H1 (cell line): ENCODE results near the gene SLC16A5.
A peak's percentile ranks its signal among the peaks of the same experiment; 100 is the strongest.

Experiments used
- CTBP2 ChIP-seq: IDR thresholded peaks from 2 replicates; pipeline ENCODE4 v1.7.0; 2011; ENCODE audit warnings: borderline replicate concordance, mild to moderate bottlenecking, moderate library complexity, mixed read lengths, low read length; ENCODE audit not compliant: insufficient read depth, insufficient read length
- POLR2AphosphoS5 ChIP-seq: IDR thresholded peaks from 2 replicates; pipeline ENCODE4 v1.6.1; 2011; ENCODE audit warnings: low read depth, low read length
- RFX5 ChIP-seq: IDR thresholded peaks from 2 replicates; pipeline ENCODE4 v1.6.1; 2011; ENCODE audit warnings: low read depth, low read length, improper control_type of control experiment, borderline replicate concordance
- SIN3A ChIP-seq, 2 experiments: IDR thresholded peaks in 1 of 2; conservative IDR thresholded peaks in 1 of 2; 2 replicates each; pipeline ENCODE4 v1.6.1; 2011 to 2012; ENCODE audit warnings: low read length in 2 of 2, improper control_type of control experiment in 1 of 2, low read depth in 1 of 2, mild to moderate bottlenecking in 1 of 2
- TF ChIP-seq, protein P1 (sequence below): IDR thresholded peaks from 2 replicates; pipeline ENCODE4 v1.6.1; 2011; ENCODE audit warnings: low read length, improper control_type of control experiment
- TF ChIP-seq, protein P2 (sequence below), 3 experiments: IDR thresholded peaks; 1 replicate in 2 of 3; 2 replicates in 1 of 3; pipeline versions ENCODE4 v1.5.1 to v1.6.1; 2011; ENCODE audit warnings: low read length in 3 of 3, mild to moderate bottlenecking in 3 of 3, inconsistent platforms in 2 of 3, low read depth in 1 of 3, moderate library complexity in 1 of 3; ENCODE audit not compliant: insufficient read depth in 1 of 3; ENCODE audit errors: control extremely low read depth in 1 of 3
- TF ChIP-seq, protein P3 (sequence below): IDR thresholded peaks from 2 replicates; pipeline ENCODE4 v1.6.1; 2012; ENCODE audit warnings: inconsistent platforms

- TF ChIP-seq SIN3A (conservative IDR thresholded peaks at IDR 0.05 in 1 of 2, IDR thresholded peaks at IDR 0.05 in 1 of 2; ENCODE audit: low read depth in 1 of 2, low read length in 2 of 2): no peak; a peak in 2 of 4 replicates
- TF ChIP-seq, protein P1, sequence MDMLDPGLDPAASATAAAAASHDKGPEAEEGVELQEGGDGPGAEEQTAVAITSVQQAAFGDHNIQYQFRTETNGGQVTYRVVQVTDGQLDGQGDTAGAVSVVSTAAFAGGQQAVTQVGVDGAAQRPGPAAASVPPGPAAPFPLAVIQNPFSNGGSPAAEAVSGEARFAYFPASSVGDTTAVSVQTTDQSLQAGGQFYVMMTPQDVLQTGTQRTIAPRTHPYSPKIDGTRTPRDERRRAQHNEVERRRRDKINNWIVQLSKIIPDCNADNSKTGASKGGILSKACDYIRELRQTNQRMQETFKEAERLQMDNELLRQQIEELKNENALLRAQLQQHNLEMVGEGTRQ: no peak
- TF ChIP-seq RFX5: no peak
- TF ChIP-seq, protein P2, sequence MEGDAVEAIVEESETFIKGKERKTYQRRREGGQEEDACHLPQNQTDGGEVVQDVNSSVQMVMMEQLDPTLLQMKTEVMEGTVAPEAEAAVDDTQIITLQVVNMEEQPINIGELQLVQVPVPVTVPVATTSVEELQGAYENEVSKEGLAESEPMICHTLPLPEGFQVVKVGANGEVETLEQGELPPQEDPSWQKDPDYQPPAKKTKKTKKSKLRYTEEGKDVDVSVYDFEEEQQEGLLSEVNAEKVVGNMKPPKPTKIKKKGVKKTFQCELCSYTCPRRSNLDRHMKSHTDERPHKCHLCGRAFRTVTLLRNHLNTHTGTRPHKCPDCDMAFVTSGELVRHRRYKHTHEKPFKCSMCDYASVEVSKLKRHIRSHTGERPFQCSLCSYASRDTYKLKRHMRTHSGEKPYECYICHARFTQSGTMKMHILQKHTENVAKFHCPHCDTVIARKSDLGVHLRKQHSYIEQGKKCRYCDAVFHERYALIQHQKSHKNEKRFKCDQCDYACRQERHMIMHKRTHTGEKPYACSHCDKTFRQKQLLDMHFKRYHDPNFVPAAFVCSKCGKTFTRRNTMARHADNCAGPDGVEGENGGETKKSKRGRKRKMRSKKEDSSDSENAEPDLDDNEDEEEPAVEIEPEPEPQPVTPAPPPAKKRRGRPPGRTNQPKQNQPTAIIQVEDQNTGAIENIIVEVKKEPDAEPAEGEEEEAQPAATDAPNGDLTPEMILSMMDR (IDR thresholded peaks at IDR 0.05; ENCODE audit: control extremely low read depth in 1 of 3, insufficient read depth in 1 of 3, low read depth in 1 of 3, low read length in 3 of 3): no peak
- no peak for TF ChIP-seq CTBP2
- TF ChIP-seq POLR2AphosphoS5: peak; percentile 31; the same call in 1 of the 2 replicates
- TF ChIP-seq, protein P3, sequence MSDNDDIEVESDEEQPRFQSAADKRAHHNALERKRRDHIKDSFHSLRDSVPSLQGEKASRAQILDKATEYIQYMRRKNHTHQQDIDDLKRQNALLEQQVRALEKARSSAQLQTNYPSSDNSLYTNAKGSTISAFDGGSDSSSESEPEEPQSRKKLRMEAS: no peak; the same call in 1 of the 2 replicates
Observed at GRCh38 chr17:75087558-75088453, at the start of gene SLC16A5.
